ENCODE measurements around the gene FECH. TPM values are rescaled to one million over a fixed set of nuclear protein-coding genes. Genes with fewer than 3 reads are reported as not detected.
"Not testable (repeated sequence)": the region's sequence is repeated elsewhere in the genome, so short reads cannot be mapped to it uniquely, and the experiment has no call there.

FECH gene
- total RNA-seq, 1 donor from 2014 or later = 19.9 TPM

DNA sequence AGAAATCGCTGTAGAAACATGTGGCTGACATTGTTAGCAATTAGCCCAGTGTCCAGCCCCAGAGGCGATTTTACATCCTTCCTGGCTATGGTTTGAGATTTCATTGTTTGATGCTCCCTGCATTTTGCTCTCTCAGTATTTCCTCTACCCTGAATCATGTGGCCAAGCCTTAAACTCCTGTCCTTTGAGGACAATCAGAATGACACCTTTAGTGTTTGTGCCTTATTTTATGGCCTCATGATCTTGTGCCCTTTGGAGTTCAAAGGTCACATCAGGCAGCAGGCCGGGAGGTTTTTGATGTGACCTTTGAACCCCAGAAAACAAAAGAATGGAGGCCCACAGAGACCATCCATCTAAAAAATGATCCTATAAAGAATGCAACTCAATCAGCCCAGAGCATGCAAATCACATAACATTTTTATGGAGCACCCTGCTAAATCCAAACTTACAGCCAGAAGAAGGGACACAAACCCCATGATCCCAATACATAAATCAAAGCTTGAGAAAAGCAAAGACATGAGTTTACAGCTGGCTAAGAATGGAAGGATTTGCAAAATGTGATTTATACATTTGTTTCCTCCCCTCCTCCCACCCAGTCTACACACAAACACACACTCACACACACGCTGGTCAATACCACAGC is 52.5 kb downstream of the FECH start:
- DNase-seq (ENCODE audit: low spot score) = no peak

GRCh38 chr18:57533006-57533867 is 53.3 kb downstream of the FECH start:
- DNase-seq (ENCODE audit: low spot score) = no peak

- no peak for DNase-seq (ENCODE audit: low spot score)
Measured at GRCh38 chr18:57529151-57529550, 57.4 kb downstream of the FECH start.

DNA sequence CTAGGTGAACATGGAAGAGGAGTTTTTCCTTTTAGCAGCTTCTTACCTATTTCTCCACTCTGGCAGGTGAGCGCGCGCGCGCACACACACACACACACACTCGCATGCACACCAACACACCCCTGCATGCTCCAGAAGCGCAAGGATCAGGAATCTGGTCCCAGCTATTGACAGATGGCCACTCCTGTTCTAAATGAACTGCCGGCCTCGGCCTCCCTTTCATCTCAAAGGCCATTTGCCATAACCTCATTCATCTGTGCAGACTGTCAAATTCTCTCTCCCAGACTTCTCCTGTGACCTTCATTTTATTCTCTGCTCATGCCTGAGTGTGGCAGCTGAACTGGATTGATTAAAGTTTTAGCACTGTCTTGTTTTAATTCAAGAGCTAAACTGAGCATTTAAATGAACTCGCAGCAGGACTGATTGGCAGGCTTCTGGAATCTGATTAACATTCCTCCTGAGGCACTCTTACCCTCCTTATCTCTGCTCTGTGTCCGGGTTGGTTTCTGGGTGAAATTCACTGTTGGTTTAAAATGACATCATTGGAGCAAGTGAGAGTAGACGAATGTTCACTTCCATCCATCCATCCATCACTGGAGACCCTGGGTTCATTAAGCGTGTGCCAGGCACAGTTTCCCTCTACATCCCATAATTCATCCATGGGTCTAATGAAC is 58.8 kb downstream of the FECH start:
- no peak for DNase-seq (ENCODE audit: low spot score)

DNA sequence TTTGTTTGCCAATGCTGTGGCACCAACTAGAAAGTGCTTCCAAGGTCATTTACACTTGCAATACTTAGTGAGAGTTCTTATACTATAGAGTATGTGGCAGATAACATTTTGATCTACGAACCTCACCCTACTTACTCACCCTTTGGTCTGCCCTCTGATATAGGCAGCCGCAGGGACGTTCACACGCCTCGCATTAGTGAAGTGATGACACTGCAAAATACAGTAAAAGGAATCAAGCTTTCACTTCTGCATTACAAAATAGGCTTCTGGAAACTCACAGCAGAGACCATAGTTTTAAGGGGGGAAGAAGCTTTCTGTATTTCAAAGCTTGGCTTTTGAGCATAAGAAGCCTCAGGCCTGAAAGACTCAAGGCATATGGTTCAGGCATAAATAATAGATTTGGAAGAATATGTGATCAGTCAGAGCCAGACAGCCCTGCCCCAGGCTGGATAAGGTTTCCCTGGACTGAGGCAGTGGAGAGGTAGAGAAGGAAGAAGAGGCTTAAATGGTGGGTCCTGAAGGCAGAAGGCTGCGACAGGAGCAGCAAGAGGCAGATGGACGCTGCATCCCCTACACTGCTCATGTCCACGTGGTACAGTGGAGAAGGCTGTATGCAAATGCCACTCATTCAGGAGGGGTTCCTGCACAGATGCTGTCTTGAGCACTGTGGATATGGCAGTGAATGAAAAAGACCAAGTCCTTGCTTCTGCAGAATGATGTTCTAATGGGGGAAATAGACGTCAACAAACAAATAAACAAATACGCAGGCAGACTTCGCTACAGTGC is 63.1 kb downstream of the FECH start:
- no peak for DNase-seq (ENCODE audit: low spot score)

DNA sequence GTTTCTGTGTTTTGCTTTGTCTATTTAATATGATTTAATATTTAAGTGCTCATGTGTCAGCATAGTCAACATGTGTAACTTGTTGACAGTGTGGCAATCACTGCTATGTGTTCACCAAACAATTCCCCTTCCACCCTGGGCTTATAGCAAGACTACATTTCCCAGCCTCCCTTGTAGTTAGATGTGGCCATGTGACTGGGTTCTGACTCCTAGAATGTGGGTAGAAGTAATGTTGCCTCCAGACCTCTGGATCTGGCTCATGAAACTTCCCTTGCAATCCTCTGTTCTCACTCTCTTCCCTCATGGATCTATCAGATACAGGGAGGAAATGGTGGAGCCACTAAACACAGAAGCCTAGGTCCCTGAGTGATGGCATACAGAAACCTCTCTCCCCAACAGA is 64.2 kb downstream of the FECH start:
- not testable (repeated sequence) for DNase-seq (ENCODE audit: low spot score)

DNA sequence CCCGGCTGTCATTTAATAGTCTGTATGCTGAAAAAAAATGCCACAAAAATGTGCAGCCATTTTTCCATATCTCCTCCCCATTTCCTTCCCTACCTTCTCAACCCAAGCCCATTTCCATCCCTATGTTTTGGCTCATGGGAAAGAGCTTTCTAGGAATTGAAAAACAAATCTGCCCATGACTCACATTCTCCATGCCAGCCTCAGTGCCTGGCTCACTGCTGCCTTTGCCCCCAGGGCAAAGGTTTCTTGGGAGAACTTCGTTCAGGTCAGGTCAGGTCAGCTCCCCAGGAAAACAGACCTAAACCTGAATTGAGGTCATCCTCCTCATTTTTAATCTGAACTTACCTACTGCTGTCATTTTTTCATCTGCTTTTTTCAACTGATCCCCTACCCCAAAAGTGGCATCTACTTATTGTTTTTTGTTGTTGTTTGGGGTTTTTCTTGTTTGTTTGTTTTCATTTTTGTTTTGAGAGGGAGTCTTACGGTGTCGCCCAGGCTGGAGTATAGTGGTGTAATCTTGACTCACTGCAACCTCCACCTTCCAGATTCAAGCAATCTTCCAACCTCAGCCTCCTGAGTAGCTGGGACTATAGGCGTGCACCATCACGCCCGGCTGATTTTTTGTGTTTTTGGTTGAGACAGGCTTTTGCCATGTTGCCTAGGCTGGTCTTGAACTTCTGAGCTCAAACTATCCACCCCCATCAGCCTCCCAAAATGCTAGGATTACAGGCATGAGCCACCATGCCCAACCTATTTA is 66.7 kb downstream of the FECH start:
- DNase-seq (ENCODE audit: low spot score) = no peak

DNA sequence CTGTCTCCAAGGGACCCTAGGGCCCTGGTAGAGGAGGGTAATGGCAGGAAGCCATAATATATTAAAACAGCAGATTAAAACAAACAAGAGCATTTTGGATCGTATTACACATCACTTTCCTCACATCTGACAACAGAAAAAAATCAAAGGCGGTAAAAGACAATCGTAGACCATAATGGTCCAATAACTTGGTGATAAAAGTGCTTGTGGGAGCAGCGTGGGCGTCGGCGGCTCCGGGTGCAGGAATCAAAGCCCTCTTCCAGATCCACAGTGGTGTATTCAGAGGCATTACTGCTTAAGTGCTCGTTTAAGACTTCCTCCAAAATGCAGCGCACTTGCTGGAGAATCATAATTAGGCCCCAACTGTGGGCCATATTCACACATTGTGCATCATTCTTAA is 68.0 kb downstream of the FECH start:
- no peak for DNase-seq (ENCODE audit: low spot score)

DNA sequence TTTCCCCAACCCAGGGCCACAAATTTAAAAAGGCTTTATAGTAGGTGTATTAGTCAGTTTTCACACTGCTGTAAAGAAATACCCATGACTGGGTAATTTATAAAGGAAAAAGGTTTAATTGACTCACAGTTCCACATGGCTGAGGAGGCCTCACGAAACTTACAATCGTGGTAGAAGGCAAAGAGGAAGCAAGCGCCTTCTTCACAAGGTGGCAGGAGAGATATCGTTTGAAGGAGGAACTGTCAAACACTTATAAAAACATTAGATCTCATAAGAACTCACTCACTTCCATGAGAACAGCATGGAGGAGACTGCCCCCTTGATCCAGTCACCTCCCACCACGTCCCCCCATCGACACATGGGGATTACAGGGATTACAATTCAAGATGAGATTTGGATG is 70.4 kb downstream of the FECH start:
- no peak for DNase-seq (ENCODE audit: low spot score)

DNA sequence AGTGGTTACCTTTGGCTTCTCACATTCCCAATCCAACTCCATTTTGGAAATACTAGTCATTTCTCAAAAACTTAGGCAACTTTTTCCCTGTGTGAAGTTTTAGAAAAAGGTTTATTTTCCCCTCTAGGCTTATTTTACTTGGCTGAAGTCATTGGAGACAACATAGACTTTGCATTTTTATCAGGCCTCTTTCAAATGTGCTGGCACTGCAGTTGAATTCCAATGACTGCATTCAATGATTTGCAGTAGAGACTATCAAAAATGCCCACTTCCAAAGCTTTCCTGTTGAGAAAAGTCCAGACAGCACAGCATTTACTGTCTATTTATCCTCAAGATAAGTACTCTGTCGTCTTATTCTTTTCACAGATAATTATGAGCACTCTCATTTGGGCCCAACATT is 81.3 kb downstream of the FECH start:
- no peak for DNase-seq (ENCODE audit: low spot score)

GRCh38 chr18:57502624-57503023 is 83.9 kb downstream of the FECH start:
- DNase-seq (ENCODE audit: low spot score) = no peak

DNA sequence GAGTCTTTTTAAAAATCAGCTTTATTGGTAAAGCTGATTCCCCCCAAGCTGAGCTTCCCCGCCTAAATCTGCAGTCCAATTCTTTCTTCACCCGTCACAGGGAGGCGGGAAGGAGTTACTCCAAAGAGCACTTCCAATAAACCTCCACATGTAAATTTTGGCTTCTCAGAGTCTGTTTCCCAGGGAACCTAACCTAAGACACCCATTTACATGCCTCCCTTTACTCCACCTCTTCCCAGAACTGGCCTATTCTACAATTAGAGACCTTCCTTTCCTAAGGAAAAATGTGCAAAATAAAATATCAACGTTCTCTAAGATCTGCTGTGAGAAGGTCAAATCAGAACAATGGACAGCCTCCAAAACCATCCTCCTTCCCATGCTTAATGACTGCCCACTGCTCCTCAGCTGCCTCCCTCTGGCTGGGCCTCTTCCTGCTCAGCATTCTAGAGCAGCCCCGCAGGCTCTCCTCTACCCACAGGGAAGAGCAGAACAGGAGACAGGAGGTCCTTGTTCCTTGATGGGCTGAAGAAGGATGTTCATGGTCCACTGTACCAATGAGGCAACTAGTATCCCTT is 87.7 kb downstream of the FECH start:
- DNase-seq (ENCODE audit: low spot score) = no peak

Other genes starting within 250 kb of the FECH start
- gene ST8SIA3, start 234.1 kb downstream of the FECH start, total RNA-seq = not detected
- gene ONECUT2, start 151.3 kb downstream of the FECH start, total RNA-seq = 0.32 TPM
- gene NARS1, start 35.1 kb upstream of the FECH start, total RNA-seq = 96.1 TPM
- gene ATP8B1, start 216.6 kb upstream of the FECH start, total RNA-seq = 7.8 TPM